ENCODE measurements around the gene CADPS. TPM values are rescaled to one million over a fixed set of nuclear protein-coding genes. Genes with fewer than 3 reads are reported as not detected.

Gene CADPS
- polyA plus RNA-seq, 1 of the 3 experiments (the other 2 are of a cell fraction) = 5.8 TPM

- no peak for TF ChIP-seq FOXJ3 (CRISPR knock-in tag; IDR thresholded peaks at IDR 0.05)
- no peak for TF ChIP-seq FOXM1 (IDR thresholded peaks at IDR 0.05; ENCODE audit: low read depth)
- TF ChIP-seq USF2 (IDR thresholded peaks at IDR 0.05; ENCODE audit: borderline replicate concordance, low read depth, low read length) = no peak
- TF ChIP-seq RAD21 (IDR thresholded peaks at IDR 0.05; ENCODE audit: low read length) = no peak
- peak; percentile 80 for TF ChIP-seq PBX3 (IDR thresholded peaks at IDR 0.05)
- TF ChIP-seq TAF1 (IDR thresholded peaks at IDR 0.05; ENCODE audit: borderline replicate concordance, low read depth, low read length) = no peak
- peak; percentile 74; the same call in 1 of the 2 replicates for TF ChIP-seq USF1 (IDR thresholded peaks at IDR 0.05; ENCODE audit: borderline replicate concordance, low read depth)
- peak; percentile 21; the same call in 1 of the 2 replicates for TF ChIP-seq SIN3A (IDR thresholded peaks at IDR 0.05; ENCODE audit: borderline replicate concordance, low read depth, low read length)
Observed at GRCh38 chr3:62601238-62602070, 273.8 kb downstream of the CADPS start (continued).

GRCh38 chr3:62600033-62600432, 275.2 kb downstream of the CADPS start:
- H3K27me3 ChIP-seq (ENCODE audit: insufficient read depth) = no peaks in the 10 kb centered on the region
- no peak overlapping the region for H2AFZ ChIP-seq (ENCODE audit: low read depth)
- no peaks in the 10 kb centered on the region for H3K9me3 ChIP-seq
- H3K4me1 ChIP-seq (ENCODE audit: control insufficient read depth in 1 of 2, insufficient read depth in 2 of 2, low read depth in 1 of 2, low read length in 1 of 2) = peaks cover 6 to 24% of the 10 kb centered on the region in 2 experiments
- no peaks in the 10 kb centered on the region for H3K36me3 ChIP-seq (replicated peaks in 1 of 2; ENCODE audit: control insufficient read depth in 1 of 2, insufficient read depth in 2 of 2, low read length in 1 of 2)
- no peaks in the 10 kb centered on the region for H3K79me2 ChIP-seq (ENCODE audit: insufficient read depth)
- 96% methylated on average over 2 of the region's 2 CpGs for WGBS (ENCODE audit: low lambda C conversion rate)
- no peaks in the 10 kb centered on the region for H4K20me1 ChIP-seq (ENCODE audit: insufficient read depth)
- peaks cover 28% of the 10 kb centered on the region for H3F3A ChIP-seq (replicated peaks; ENCODE audit: insufficient read depth)
- no peak overlapping the region for H3K9ac ChIP-seq
- H3K4me2 ChIP-seq = no peak overlapping the region
- no peak for DNase-seq
- POLR2A ChIA-PET = no interaction called here
- H3K9me2 ChIP-seq = no peaks in the 10 kb centered on the region
- CTCF ChIA-PET = no interaction called here
- H3K4me3 ChIP-seq (ENCODE audit: low read depth in 2 of 2, low read length in 1 of 2) = no peak overlapping the region
- no peak overlapping the region for H3K27ac ChIP-seq (ENCODE audit: low read depth in 2 of 2, low read length in 1 of 2)
- TF ChIP-seq GABPA (IDR thresholded peaks at IDR 0.05; ENCODE audit: low read depth) = no peak
- TF ChIP-seq JUND (IDR thresholded peaks at IDR 0.05) = no peak
- TF ChIP-seq EZH2phosphoT487 (IDR thresholded peaks at IDR 0.05; ENCODE audit: borderline replicate concordance, low read depth) = no peak
- no peak for TF ChIP-seq FOSL2 (IDR thresholded peaks at IDR 0.05; ENCODE audit: borderline replicate concordance, low read depth)
- TF ChIP-seq RFX5 (IDR thresholded peaks at IDR 0.05; ENCODE audit: low read length) = no peak
- TF ChIP-seq EP300 (IDR thresholded peaks at IDR 0.05; ENCODE audit: borderline replicate concordance in 1 of 2, low read depth in 1 of 2, low read length in 1 of 2) = no peak
- TF ChIP-seq POLR2AphosphoS5 (IDR thresholded peaks at IDR 0.05; ENCODE audit: low read depth, low read length) = no peak
- no peak for TF ChIP-seq FOXM1 (IDR thresholded peaks at IDR 0.05; ENCODE audit: low read depth)
- no peak for TF ChIP-seq RCOR1 (IDR thresholded peaks at IDR 0.05; ENCODE audit: low read length)
- TF ChIP-seq USF1 (IDR thresholded peaks at IDR 0.05; ENCODE audit: borderline replicate concordance, low read depth) = no peak
- TF ChIP-seq REST (IDR thresholded peaks at IDR 0.05; ENCODE audit: low read depth, low read length) = no peak
- TF ChIP-seq RAD21 (IDR thresholded peaks at IDR 0.05; ENCODE audit: low read length) = no peak
- TF ChIP-seq ZBTB33 (IDR thresholded peaks at IDR 0.05; ENCODE audit: borderline replicate concordance, low read depth) = no peak
- no peak for TF ChIP-seq GATA2 (CRISPR knock-in tag; IDR thresholded peaks at IDR 0.05)
- TF ChIP-seq TAF1 (IDR thresholded peaks at IDR 0.05; ENCODE audit: borderline replicate concordance, low read depth, low read length) = no peak
- TF ChIP-seq YY1 (IDR thresholded peaks at IDR 0.05; ENCODE audit: low read depth) = no peak
- no peak for TF ChIP-seq NFIC (IDR thresholded peaks at IDR 0.05; ENCODE audit: borderline replicate concordance)

Measured in SK-N-SH (cell line).